GM21825 (cell line): Measurements from ENCODE around the gene PRKAR1A.
"Not testable (repeated sequence)": the region's sequence is repeated elsewhere in the genome, so short reads cannot be mapped to it uniquely, and the experiment has no call there.

Experiments
- ATAC-seq: cut with Tn5 transposase; IDR thresholded peaks from one replicate; pipeline ENCODE4 v1.9.1; 2021; ENCODE audit warnings: mild to moderate bottlenecking, moderate library complexity; ENCODE audit not compliant: unreplicated experiment

Gene PRKAR1A

GRCh38 chr17:68512247-68512959 lies at the start of gene PRKAR1A:
Gene PRKAR1A, plus strand, starts transcription at chr17:68512430. Its CDS starts 2,970 bp downstream, at chr17:68515400.
- peak; percentile 87 for ATAC-seq

- ATAC-seq = no peak
Measured at GRCh38 chr17:68463211-68464019, 48.8 kb upstream of the PRKAR1A start.

DNA sequence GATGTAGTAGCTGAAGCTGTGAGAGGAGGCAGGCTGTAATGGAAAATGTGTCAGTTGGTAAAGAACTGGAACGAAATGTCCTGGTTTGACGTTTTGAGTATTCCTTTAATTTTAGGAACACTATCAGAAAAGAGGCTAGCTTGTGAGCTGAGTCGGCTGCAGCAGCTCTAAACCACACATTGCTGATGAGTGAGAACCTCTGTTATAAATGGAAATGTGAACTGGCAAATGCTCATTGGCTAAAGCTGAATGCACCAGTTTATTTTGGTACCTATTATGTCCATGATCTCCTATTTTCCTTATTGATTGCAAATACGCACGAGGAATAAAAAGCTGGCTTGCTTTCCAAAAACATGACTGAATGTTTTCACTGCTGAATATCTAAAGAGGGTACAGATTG lies 43.9 kb upstream of the PRKAR1A start:
- ATAC-seq = no peak

GRCh38 chr17:68468788-68469187 lies 43.4 kb upstream of the PRKAR1A start:
- no peak for ATAC-seq

- ATAC-seq = no peak
Measured at GRCh38 chr17:68470961-68471360, 41.3 kb upstream of the PRKAR1A start.

GRCh38 chr17:68480885-68481284 lies 31.3 kb upstream of the PRKAR1A start:
- no peak for ATAC-seq

DNA sequence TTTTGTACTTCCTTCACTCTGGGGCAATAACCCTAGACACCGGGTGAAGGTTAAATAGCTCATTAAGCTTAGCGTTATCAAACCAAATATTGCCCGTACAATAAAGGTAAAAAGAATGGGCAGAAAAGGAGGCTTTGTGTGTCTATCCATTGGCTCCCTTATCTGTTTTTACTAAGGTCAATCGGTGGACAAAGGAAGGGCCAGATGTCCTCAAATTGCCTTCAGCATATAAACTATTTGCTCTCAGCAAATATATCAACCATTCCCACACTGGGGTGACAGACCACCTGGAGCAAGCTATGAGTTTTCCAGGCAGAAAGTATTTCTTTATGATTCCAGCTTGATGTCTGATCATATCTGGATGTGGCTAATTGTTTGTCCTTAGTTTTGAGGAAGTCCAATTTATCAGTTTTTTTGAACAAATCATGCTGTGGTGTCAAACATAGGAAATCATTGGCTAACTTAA lies 29.6 kb upstream of the PRKAR1A start:
- ATAC-seq = no peak

DNA sequence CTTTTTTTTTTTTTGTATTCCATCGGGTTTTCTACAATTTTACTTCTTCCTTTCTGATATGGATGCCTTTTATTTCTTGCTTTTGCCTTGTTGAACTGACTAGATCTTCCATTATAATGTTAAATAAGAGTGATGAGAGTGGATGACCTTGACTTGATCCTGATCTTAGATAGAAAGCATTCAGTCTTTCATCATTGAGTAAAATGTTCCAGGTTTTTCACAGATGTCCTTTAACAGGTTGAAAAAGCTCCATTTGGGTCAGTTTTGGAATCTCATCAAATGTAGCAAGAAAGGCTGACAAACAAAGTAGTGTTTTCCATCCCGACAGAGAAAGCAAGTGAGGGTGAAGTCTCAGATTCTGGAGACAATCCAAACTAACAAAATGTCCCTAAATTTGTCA lies 27.8 kb upstream of the PRKAR1A start:
- no peak for ATAC-seq

DNA sequence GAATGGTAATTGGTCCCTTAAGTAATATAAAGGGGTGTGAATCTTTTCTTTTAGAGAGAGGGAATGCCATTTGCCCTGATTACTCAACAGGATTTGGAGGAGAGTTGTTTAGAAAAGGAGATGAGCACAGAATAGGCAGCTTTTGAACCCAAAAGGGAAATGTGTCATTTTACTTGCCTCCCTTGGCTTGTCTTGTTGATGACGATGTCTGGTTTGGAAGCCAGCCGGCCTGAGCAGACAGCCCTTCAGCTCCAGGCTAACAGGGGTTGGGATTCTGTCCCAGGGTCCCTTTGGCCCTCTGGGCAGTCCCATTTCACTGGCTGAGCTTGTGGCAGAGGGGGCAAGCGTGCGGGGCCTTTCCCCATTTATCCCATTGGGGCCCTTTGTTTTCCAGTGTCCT lies 22.3 kb upstream of the PRKAR1A start:
- ATAC-seq = no peak

- no peak for ATAC-seq
Measured at GRCh38 chr17:68491381-68492231, 20.6 kb upstream of the PRKAR1A start.

- ATAC-seq = not testable (repeated sequence)
Measured at GRCh38 chr17:68492394-68493054, 19.7 kb upstream of the PRKAR1A start.

- ATAC-seq = no peak
Measured at GRCh38 chr17:68495081-68495480, 17.1 kb upstream of the PRKAR1A start.

- ATAC-seq = peak; percentile 97
Measured at GRCh38 chr17:68497885-68498319, 14.3 kb upstream of the PRKAR1A start.

GRCh38 chr17:68498479-68499326 lies 13.5 kb upstream of the PRKAR1A start:
- peak; percentile 26 for ATAC-seq

DNA sequence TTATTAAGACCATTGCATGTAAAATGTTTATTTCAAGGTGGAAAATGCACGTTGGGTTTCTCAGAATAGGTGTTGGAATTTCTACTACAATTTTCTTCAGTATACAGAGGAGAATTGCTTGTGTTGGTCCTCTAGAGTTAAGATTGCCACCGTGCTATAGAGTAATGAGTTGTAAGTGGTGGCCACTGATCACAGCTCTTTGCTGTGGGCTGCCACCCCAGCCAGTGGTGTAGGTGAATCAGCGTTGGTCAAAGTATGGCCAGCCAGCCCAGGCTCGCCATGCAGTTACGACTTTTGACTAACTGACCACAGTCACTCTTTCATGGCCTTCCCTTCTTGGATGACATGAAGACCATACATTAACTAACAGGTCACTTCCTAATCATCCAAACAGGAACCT lies 12.6 kb upstream of the PRKAR1A start:
- no peak for ATAC-seq

GRCh38 chr17:68501074-68501473 lies 11.2 kb upstream of the PRKAR1A start:
- ATAC-seq = no peak

GRCh38 chr17:68505951-68506350 lies 6.3 kb upstream of the PRKAR1A start:
- ATAC-seq = no peak

DNA sequence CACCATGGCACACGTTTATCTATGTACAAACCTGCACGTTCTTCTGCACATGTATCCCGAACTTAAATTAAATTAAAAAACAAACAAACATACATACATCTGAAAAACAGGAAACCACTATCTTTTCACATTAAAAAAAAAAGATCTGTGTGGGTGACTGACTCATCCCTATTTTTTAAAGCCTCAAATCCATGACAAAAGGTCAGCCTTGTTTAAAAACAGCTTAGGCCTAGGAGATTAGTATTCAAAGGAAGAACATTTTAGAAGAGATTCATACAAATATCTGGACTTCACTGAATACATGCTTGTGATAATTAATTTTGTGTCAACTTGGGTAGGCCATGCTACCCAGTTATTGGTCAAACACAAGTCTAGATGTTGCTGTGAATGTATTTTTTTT lies 4.7 kb upstream of the PRKAR1A start:
- no peak for ATAC-seq

GRCh38 chr17:68509141-68510057 lies 2.8 kb upstream of the PRKAR1A start:
- ATAC-seq = no peak
